ENCODE measurements around the gene KCNIP1.

KCNIP1 gene

GRCh38 chr5:170603578-170604565, 100.1 kb downstream of the KCNIP1 start:
- no peak for DNase-seq

GRCh38 chr5:170606941-170607340, 103.1 kb downstream of the KCNIP1 start:
- no peak for DNase-seq

- DNase-seq = no peak
Observed at GRCh38 chr5:170611449-170612090, 107.8 kb downstream of the KCNIP1 start.

- no peak for DNase-seq
Observed at GRCh38 chr5:170612256-170612678, 108.4 kb downstream of the KCNIP1 start.

- no peak for DNase-seq
Observed at GRCh38 chr5:170614065-170614490, 110.3 kb downstream of the KCNIP1 start.

GRCh38 chr5:170614720-170615119, 110.9 kb downstream of the KCNIP1 start:
- no peak for DNase-seq

- DNase-seq = no peak
Observed at GRCh38 chr5:170617533-170618490, 114.0 kb downstream of the KCNIP1 start.

GRCh38 chr5:170619869-170620268, 116.0 kb downstream of the KCNIP1 start:
- DNase-seq = no peak

GRCh38 chr5:170622933-170623332, 119.1 kb downstream of the KCNIP1 start:
- no peak for DNase-seq

GRCh38 chr5:170623576-170624181, 119.9 kb downstream of the KCNIP1 start:
- no peak for DNase-seq

- DNase-seq = no peak
Observed at GRCh38 chr5:170625221-170626165, 121.7 kb downstream of the KCNIP1 start.

- DNase-seq = no peak
Observed at GRCh38 chr5:170626507-170627150, 122.8 kb downstream of the KCNIP1 start.

- DNase-seq = no peak
Observed at GRCh38 chr5:170627271-170627670, 123.5 kb downstream of the KCNIP1 start.

GRCh38 chr5:170628028-170628427, 124.2 kb downstream of the KCNIP1 start:
- no peak for DNase-seq

- no peak for DNase-seq
Observed at GRCh38 chr5:170628691-170629565, 125.1 kb downstream of the KCNIP1 start.

- DNase-seq = no peak
Observed at GRCh38 chr5:170629566-170630175, 125.9 kb downstream of the KCNIP1 start.

- DNase-seq = no peak
Observed at GRCh38 chr5:170630226-170630625, 126.4 kb downstream of the KCNIP1 start.

GRCh38 chr5:170630711-170631141, 126.9 kb downstream of the KCNIP1 start:
- no peak for DNase-seq

All from NCI-H510A (cell line).